HG03354 (cell line): ENCODE measurements around the gene PALD1.

Source experiments
- ATAC-seq: cut with Tn5 transposase; IDR thresholded peaks from one replicate; pipeline ENCODE4 v1.9.1; 2021; ENCODE audit warnings: mild to moderate bottlenecking; ENCODE audit not compliant: unreplicated experiment, poor library complexity, severe bottlenecking

Gene PALD1

GRCh38 chr10:70530315-70530714 lies 51.7 kb downstream of the PALD1 start:
- ATAC-seq: no peak

- no peak for ATAC-seq
These were observed 54.1 kb downstream of the PALD1 start for GRCh38 chr10:70532554-70533188.

- ATAC-seq: no peak
These were observed 54.6 kb downstream of the PALD1 start for GRCh38 chr10:70533189-70533558.

- no peak for ATAC-seq
These were observed 55.7 kb downstream of the PALD1 start for GRCh38 chr10:70534281-70534680.

GRCh38 chr10:70535001-70535400 lies 56.4 kb downstream of the PALD1 start:
- no peak for ATAC-seq

DNA sequence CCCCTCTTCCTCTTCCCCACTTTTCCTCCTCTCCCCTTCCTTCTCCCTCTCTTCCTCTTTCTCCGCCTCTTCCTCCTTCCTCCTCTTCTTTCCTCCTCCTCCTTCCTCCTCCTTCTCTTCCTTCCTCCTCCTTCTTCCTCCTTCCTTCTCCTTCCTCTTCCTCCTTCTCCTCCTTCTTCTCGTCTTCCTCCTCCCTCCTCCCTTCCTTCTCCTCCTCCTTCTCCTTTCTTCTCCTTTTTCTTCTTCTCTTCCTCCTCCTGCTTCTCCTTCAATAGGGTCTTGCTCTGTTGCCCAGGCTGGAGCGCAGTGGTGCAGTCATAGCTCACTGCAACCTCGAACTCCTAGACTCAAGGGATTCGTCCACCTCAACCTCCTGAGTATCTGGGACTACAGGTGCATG lies 56.9 kb downstream of the PALD1 start:
- no peak for ATAC-seq

GRCh38 chr10:70536196-70536861 lies 57.8 kb downstream of the PALD1 start:
- no peak for ATAC-seq

GRCh38 chr10:70537398-70538194 lies 59.0 kb downstream of the PALD1 start:
- ATAC-seq: no peak

- no peak for ATAC-seq
These were observed 59.6 kb downstream of the PALD1 start for GRCh38 chr10:70538195-70538520.

- ATAC-seq: no peak
These were observed 60.3 kb downstream of the PALD1 start for GRCh38 chr10:70538731-70539338.

DNA sequence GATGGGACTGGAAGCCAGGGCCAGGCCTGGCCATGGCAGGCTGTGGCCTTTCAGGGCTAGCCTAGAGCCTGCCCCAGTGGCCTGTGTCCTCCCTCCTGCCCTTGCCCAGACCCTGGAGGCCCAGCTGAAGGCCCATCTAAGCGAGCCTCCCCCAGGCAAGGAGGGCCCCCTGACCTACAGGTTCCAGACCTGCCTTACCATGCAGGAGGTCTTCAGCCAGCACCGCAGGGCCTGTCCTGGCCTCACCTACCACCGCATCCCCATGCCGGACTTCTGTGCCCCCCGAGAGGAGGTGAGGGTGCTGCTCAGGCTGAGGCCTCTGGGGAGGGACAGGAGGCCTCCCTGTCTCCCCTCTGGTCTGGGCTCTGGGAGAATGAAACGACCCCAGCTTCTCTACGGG lies 60.9 kb downstream of the PALD1 start:
- ATAC-seq: no peak

GRCh38 chr10:70540089-70540788 lies 61.7 kb downstream of the PALD1 start:
- no peak for ATAC-seq

DNA sequence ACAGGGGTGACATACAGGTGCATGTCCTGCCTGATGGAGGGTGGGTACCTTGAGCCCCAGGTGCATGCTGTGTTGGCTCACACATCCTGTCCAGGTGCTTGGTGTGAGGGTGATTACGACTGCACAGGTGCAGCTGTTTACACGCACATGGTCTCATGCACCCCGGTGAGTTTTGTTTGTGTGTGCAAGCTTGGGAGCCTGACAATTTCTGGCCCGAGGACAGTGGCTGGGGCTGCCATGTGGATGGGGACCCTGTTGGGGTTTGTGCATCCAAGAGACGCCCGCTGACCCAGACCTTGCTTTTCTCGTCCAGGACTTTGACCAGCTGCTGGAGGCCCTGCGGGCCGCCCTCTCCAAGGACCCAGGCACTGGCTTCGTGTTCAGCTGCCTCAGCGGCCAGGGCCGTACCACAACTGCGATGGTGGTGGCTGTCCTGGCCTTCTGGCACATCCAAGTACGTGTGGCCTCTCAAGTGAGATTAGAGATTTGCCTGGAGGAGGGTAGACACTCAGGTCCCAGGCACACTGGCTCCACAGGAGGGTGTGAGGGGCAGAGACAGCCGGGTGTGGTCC lies 62.3 kb downstream of the PALD1 start:
- ATAC-seq: no peak

GRCh38 chr10:70541736-70542564 lies 63.4 kb downstream of the PALD1 start:
- ATAC-seq: no peak

DNA sequence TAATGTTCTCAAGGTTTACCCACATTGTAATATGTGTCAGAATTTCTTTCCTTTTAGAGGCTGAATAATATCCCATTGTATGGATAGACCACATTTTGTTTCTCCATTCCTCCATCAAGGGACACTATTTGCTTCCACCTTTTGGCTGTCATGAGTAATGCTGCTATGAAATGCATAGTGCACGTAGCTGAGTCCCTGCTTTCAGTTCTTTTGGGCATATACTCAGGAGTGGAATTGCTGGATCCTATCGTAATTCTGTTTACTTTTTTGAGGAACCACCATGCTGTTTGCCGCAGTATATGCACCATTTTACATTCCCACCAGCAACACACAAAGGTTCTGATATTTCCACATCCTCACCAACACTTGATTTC lies 64.0 kb downstream of the PALD1 start:
- ATAC-seq: no peak

DNA sequence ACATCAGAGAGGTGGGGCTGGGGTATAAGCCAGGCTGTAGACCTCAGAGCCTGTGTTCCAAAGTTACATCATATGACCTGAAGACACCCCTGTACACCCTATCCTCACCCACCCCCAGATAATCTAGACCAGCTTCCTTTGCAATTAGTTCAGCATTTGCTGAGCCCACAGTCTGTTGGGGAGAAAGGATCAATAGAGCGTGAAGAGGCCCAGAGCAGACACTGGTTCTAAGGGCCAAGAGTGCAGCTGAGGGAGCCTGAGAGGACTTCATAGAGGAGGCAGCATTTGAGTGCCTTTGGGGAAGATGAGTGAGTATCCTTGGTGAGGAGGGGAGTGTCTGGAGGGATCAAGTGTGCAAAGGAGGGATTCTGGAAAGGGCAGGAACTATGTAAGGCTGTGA lies 65.3 kb downstream of the PALD1 start:
- no peak for ATAC-seq

- ATAC-seq: no peak
These were observed 66.1 kb downstream of the PALD1 start for GRCh38 chr10:70544431-70545340.

GRCh38 chr10:70546584-70546983 lies 68.0 kb downstream of the PALD1 start:
- no peak for ATAC-seq
